Body of pancreas (tissue), 4 donors: Measurements from ENCODE around the gene INSL6. TPM values are rescaled to one million over a fixed set of nuclear protein-coding genes. Genes with fewer than 3 reads are reported as not detected.

Experiments
- ATAC-seq: fragments of 150-250 bp; one replicate; pipeline ENCODE4 v1.9.1; 2016
- DNase-seq, 4 donors: peaks; one replicate each; pipeline ENCODE4 v3.0.0-alpha.2; 2019
- H3K27ac ChIP-seq, 4 donors: fragments of 200-600 bp; sonication (generic); 1 replicate in 3 of 4; 2 replicates in 1 of 4; pipeline versions ENCODE4 v1.5.1 to v1.6.1; 2016 to 2019; ENCODE audit warnings: mild to moderate bottlenecking in 1 of 4, mixed read lengths in 1 of 4, moderate library complexity in 1 of 4
- H3K27me3 ChIP-seq, 2 donors: fragments of 200-600 bp; sonication (generic); one replicate each; pipeline ENCODE4 v1.6.0; 2016; ENCODE audit warnings: mild to moderate bottlenecking in 1 of 2
- H3K36me3 ChIP-seq, 2 donors: fragments of 200-600 bp; sonication (generic); replicated peaks in 1 of 2; 2 replicates each; pipeline ENCODE4 v1.5.1; 2016; ENCODE audit warnings: low read depth in 2 of 2; ENCODE audit not compliant: insufficient read depth in 1 of 2
- H3K4me1 ChIP-seq: fragments of 200-600 bp; sonication (generic); one replicate; pipeline ENCODE4 v1.6.0; 2016
- H3K4me3 ChIP-seq, 2 donors: fragments of 200-600 bp; sonication (generic); 1 replicate in 1 of 2; 2 replicates in 1 of 2; pipeline ENCODE4 v1.5.1; 2016 to 2019
- H3K9me3 ChIP-seq, 3 donors: fragments of 200-600 bp; sonication (generic); 1 replicate in 2 of 3; 2 replicates in 1 of 3; pipeline ENCODE4 v1.5.1; 2016
- CTCF ChIP-seq, 7 experiments: fragments of 450-650 bp in 4 of 7; fragments of 200-600 bp in 3 of 7; sonication (generic) in 3 of 7; IDR thresholded peaks; one replicate each; pipeline ENCODE4 v1.5.1; 2016 to 2019; ENCODE audit warnings: antibody characterized with exemption in 7 of 7
- POLR2A ChIP-seq, 3 donors: fragments of 450-650 bp; IDR thresholded peaks; one replicate each; pipeline ENCODE4 v1.6.1; 2016; ENCODE audit warnings: antibody characterized with exemption in 3 of 3, mild to moderate bottlenecking in 2 of 3
- WGBS, 2 donors: methylation state at CpG; one replicate each; pipeline ENCODE4 v1.1.5; 2017; 5-methylcytosine and 5-hydroxymethylcytosine counted together
- intact Hi-C: fragments of 100-400 bp; cut with DNase I; formaldehyde crosslinking; loops from one replicate; pipeline ENCODE4 v1.15.1; 2023
- total RNA-seq, 2 donors: library from RNA; depleted of rRNA; stranded (reverse); fragments of >200 nt; gene quantifications; one replicate each; pipeline ENCODE4 v1.1.0, GENCODE V29; 2016

INSL6 gene
- total RNA-seq, 2 donors from 2014 or later: not detected

- DNase-seq (no peak), ATAC-seq (no peak)
- intact Hi-C loops: no loop called here
- Histone ChIP-seq H3K4me1 (no peaks in the 10 kb centered on the region), H3K9me3 (peaks cover 0 to 10% (median 0%) of the 10 kb centered on the region in 3 donors), H3K27ac (no peak overlapping the region), H3K36me3 (no peaks in the 10 kb centered on the region), H3K27me3 (no peaks in the 10 kb centered on the region), H3K4me3 (no peak overlapping the region)
- TF ChIP-seq CTCF (IDR thresholded peaks at IDR 0.05) (no peak), POLR2A (IDR thresholded peaks at IDR 0.05) (no peak)
- WGBS, 2 donors: 86 to 91% methylated on average over 7 of the region's 7 CpGs
Observed at GRCh38 chr9:5144217-5144616, 41.2 kb downstream of the INSL6 start.

- ATAC-seq: no peak
Observed at GRCh38 chr9:5140151-5140550, 45.3 kb downstream of the INSL6 start.

GRCh38 chr9:5122516-5122915, 62.9 kb downstream of the INSL6 start:
- TF ChIP-seq CTCF (IDR thresholded peaks at IDR 0.05): no peak
- no peak for TF ChIP-seq POLR2A (IDR thresholded peaks at IDR 0.05)
- no peak overlapping the region for H3K4me3 ChIP-seq
- H3K36me3 ChIP-seq: peaks cover 0 to 3% of the 10 kb centered on the region in 2 donors
- ATAC-seq (no peak), DNase-seq (no peak)
- intact Hi-C loops: no loop called here
- no peaks in the 10 kb centered on the region for H3K9me3 ChIP-seq
- no peaks in the 10 kb centered on the region for H3K4me1 ChIP-seq
- no peaks in the 10 kb centered on the region for H3K27me3 ChIP-seq
- WGBS, 2 donors: 87 to 91% methylated on average over 3 of the region's 3 CpGs
- H3K27ac ChIP-seq: no peak overlapping the region

More at GRCh38 chr9:5140151-5140550, 45.3 kb downstream of the INSL6 start:
- intact Hi-C loops: no loop called here
- Histone ChIP-seq H3K27me3 (no peaks in the 10 kb centered on the region), H3K4me3 (no peak overlapping the region), H3K36me3 (no peaks in the 10 kb centered on the region), H3K4me1 (no peaks in the 10 kb centered on the region), H3K9me3 (peaks cover 0 to 8% (median 0%) of the 10 kb centered on the region in 3 donors), H3K27ac (no peak overlapping the region)
- DNase-seq: no peak
- TF ChIP-seq POLR2A (IDR thresholded peaks at IDR 0.05) (no peak), CTCF (IDR thresholded peaks at IDR 0.05) (no peak)
- 85 to 96% methylated on average over 1 of the region's 1 CpG for WGBS, 2 donors

GRCh38 chr9:5122116-5122515, 63.3 kb downstream of the INSL6 start:
- no peak overlapping the region for H3K4me3 ChIP-seq
- no peak for TF ChIP-seq POLR2A (IDR thresholded peaks at IDR 0.05)
- TF ChIP-seq CTCF (IDR thresholded peaks at IDR 0.05): no peak
- 63 to 76% methylated on average over 1 of the region's 1 CpG for WGBS, 2 donors
- no peaks in the 10 kb centered on the region for H3K4me1 ChIP-seq
- no peaks in the 10 kb centered on the region for H3K9me3 ChIP-seq
- ATAC-seq: no peak
- intact Hi-C loops: no loop called here
- no peaks in the 10 kb centered on the region for H3K27me3 ChIP-seq
- H3K36me3 ChIP-seq: peaks cover 0 to 3% of the 10 kb centered on the region in 2 donors
- no peak for DNase-seq
- no peak overlapping the region for H3K27ac ChIP-seq

- TF ChIP-seq CTCF (IDR thresholded peaks at IDR 0.05) (no peak), POLR2A (IDR thresholded peaks at IDR 0.05) (no peak)
- Histone ChIP-seq H3K27ac (no peak overlapping the region), H3K4me3 (no peak overlapping the region), H3K9me3 (no peaks in the 10 kb centered on the region), H3K36me3 (peaks cover 0 to 11% of the 10 kb centered on the region in 2 donors), H3K27me3 (no peaks in the 10 kb centered on the region), H3K4me1 (no peaks in the 10 kb centered on the region)
- ATAC-seq (no peak), DNase-seq (no peak)
- intact Hi-C loops: no loop called here
- WGBS, 2 donors: 94 to 96% methylated on average over 6 to 22 of the region's 22 CpGs
Observed at GRCh38 chr9:5113994-5114748, 71.3 kb downstream of the INSL6 start.
